ENCODE results near the gene FHIT.

DNA sequence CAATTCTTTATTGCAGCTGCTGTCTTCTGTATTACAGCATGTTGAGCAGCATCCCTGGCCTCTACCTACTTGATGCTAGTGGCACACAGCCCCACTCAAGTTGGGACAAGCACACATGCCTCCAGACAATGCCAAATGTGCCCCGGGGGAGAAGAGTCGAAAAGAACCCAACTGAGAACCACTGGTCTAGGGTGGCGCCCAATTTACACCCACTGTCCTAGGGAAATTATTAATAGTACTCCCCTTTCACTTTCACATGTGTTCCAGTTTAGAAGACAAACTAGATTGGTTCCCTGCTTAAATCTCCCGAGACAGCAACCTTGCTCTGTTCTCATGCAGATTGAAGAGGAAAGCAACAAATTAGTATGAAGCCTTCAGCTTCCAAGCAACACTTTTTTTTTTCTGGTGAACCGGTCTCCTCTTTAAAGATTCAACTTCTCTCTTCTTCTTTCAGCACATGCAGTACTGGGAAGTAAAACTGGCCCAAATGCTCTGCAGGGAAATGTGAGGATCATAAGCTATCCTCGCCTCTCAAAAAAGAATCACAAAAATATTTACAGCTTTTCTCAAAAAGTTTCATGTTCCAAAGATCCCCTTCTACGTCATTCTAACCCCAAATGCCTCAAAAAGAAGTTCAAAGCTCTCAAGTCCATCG, 1377.5 kb downstream of the FHIT start:
- TF ChIP-seq POLR2AphosphoS5 (IDR thresholded peaks at IDR 0.05; ENCODE audit: low read depth, low read length) (no peak), TAF1 (IDR thresholded peaks at IDR 0.05; ENCODE audit: borderline replicate concordance, insufficient read depth, low read length) (no peak), SIN3A (IDR thresholded peaks at IDR 0.05; ENCODE audit: borderline replicate concordance, insufficient read depth, low read length) (no peak)
- TF ChIP-seq, protein P1, sequence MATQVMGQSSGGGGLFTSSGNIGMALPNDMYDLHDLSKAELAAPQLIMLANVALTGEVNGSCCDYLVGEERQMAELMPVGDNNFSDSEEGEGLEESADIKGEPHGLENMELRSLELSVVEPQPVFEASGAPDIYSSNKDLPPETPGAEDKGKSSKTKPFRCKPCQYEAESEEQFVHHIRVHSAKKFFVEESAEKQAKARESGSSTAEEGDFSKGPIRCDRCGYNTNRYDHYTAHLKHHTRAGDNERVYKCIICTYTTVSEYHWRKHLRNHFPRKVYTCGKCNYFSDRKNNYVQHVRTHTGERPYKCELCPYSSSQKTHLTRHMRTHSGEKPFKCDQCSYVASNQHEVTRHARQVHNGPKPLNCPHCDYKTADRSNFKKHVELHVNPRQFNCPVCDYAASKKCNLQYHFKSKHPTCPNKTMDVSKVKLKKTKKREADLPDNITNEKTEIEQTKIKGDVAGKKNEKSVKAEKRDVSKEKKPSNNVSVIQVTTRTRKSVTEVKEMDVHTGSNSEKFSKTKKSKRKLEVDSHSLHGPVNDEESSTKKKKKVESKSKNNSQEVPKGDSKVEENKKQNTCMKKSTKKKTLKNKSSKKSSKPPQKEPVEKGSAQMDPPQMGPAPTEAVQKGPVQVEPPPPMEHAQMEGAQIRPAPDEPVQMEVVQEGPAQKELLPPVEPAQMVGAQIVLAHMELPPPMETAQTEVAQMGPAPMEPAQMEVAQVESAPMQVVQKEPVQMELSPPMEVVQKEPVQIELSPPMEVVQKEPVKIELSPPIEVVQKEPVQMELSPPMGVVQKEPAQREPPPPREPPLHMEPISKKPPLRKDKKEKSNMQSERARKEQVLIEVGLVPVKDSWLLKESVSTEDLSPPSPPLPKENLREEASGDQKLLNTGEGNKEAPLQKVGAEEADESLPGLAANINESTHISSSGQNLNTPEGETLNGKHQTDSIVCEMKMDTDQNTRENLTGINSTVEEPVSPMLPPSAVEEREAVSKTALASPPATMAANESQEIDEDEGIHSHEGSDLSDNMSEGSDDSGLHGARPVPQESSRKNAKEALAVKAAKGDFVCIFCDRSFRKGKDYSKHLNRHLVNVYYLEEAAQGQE (IDR thresholded peaks at IDR 0.05; ENCODE audit: insufficient read depth in 1 of 2, low read depth in 2 of 2, low read length in 2 of 2): no peak
